8988T (cell line): ENCODE results near the gene IPO13.

Experiments
- DNase-seq: peaks from one replicate; pipeline ENCODE4 v3.0.0; 2011

Gene IPO13

DNA sequence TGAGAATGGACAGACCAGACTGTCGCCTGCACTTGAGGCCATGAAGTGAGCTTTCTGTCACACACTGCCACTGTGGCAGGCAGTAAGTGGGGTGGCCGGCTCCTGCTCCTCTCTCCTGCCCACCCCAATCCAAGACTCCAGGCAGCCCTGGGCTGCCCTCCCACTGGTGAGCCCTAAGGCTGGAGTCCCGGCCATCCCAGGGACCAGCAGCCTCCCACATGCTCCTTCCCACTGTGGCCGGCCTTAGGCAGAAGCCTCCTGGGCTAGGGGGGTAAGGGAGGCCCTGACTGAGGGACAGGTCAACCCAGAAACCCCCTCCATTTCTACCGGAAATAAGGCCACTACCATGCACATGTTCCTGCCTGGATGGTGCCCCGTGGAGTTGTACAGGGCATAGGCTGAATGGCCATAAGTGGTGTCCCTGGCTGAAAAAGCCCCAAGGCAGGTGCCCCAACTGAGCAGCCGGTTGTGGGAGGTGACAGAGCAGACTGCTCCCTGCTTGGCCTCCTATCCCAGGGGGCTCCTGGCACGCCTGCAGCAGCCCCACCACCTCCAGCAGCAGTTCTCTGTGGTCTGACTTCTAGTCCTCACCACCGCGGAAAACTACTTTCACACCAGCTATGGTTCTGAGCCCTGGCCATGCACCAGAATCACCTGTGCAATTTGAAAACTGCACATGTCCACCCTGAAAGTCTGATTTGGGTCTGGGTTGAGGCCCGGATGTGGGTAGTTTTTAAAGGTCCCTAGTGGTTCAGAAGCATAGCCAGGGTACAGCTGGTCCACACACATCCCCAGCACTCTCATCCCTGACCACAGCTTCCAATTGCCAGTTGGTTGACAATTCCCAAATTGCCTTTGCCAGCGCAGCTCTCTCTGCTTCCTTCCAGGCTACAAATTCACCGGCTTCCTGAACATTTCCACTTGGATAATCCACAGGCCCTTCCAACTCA is 14.8 kb upstream of the IPO13 start:
- DNase-seq, result no peak

DNA sequence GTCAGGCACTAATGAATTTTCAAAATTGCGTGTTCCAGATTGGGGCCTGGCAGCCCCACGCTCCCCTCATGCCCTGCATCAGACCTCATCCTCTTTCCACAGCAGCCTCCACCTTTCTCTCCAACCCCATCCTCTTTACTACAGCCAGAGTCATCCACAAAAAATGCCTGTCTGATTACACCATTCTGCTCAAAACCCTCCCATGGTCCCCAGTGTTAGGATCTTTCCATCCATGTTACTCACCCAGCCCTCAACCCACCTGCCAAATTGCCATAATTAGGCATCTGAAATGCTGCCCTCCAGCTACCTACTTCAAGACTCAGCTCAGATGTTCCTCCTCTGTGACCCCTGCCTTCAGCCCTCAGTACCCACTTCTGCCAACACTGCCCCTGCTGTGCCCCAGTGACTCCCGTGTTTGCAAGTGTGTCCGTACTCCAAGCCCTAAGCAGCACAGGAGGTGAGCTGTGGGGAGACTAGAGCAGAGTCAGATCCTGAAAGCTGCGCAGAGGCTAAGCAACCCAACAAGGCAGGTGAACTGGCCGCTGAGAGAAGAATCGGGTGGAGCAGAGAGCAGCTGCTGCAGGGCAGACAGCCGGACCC is 13.9 kb upstream of the IPO13 start:
- DNase-seq, result peak; percentile 31

GRCh38 chr1:43933386-43934100 is 13.2 kb upstream of the IPO13 start, which contains the start of gene ARTN:
Gene ARTN (plus strand): TSS chr1:43933801. CDS start chr1:43935657, 1,856 bp downstream.
- peak; percentile 28 for DNase-seq

DNA sequence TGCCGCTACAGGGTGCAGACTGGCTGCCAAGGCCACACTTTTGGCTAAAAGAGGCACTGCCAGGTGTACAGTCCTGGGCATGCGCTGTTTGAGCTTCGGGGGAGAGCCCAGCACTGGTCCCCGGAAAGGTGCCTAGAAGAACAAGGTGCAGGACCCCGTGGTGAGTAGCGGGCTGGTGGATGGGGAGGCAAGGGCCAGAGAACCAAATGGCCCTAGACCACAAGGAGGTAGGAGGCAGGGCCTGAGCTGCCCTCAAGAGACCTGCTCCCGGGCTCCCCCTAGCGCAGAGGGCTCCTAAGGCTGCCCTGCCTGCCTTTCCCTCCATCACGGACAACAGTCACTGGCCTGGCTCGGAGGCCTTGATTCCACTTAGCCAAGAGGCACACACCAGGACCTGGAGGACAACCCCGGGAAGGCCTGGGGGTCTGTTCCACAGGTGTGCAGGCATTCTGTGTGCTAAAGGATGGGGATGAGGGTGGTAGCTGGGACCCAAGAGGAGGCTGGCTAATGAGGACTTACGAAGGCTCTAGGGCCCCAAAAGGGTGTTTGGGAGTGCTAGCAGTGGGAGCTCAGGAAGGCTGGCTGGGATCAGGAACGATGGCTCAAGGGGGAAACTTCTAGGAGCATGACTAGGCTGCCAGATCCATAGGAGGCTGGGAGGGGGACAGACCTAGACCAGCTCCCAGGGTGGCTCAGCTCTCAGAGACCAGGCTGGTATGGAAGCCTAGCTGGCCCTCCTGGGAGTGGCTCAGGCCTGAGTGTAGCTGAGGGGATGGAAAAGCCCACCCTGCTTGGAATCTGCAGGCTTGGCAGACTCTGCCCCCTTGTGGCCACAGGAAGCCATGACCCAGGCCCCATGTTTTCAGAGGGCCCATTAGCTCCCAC is 12.4 kb upstream of the IPO13 start:
- DNase-seq, result peak; percentile 88

DNA sequence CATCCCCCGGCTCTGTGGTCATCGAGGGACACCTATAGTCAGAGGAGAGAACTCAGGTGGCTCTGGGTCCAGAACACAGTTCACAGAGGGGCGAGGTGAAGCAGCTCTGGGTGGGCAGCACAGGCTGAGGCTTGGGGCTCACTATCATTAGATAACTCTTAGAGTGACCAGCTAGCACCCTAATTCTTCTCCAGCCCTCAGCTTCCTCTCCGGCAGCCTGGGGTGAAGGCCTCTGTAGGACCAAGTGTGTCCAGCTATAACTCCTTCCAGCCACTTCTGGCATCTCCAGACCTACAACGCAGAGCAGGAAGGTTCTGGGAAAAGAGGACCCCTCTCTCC is 11.8 kb upstream of the IPO13 start:
- DNase-seq, result no peak

DNA sequence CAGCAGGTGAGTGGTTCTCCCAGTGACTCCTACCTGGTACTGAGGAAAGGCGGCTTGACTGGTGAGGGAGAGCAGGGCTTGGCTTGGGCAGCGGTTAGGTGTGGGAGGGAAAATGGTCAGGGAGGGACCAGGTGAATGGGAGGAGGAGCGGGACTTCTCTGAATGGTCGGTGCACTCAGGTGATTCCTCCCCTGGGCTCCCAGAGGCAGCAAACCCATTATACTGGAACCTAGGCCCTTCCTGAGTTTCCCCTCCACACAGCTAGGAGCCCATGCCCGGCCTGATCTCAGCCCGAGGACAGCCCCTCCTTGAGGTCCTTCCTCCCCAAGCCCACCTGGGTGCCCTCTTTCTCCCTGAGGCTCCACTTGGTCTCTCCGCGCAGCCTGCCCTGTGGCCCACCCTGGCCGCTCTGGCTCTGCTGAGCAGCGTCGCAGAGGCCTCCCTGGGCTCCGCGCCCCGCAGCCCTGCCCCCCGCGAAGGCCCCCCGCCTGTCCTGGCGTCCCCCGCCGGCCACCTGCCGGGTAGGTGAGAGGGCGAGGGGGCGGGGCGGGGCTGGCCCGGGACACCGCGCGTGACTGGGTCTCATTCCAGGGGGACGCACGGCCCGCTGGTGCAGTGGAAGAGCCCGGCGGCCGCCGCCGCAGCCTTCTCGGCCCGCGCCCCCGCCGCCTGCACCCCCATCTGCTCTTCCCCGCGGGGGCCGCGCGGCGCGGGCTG is 10.9 kb upstream of the IPO13 start:
- no peak for DNase-seq

GRCh38 chr1:43936431-43937151 is 10.2 kb upstream of the IPO13 start:
- DNase-seq, result peak; percentile 62

DNA sequence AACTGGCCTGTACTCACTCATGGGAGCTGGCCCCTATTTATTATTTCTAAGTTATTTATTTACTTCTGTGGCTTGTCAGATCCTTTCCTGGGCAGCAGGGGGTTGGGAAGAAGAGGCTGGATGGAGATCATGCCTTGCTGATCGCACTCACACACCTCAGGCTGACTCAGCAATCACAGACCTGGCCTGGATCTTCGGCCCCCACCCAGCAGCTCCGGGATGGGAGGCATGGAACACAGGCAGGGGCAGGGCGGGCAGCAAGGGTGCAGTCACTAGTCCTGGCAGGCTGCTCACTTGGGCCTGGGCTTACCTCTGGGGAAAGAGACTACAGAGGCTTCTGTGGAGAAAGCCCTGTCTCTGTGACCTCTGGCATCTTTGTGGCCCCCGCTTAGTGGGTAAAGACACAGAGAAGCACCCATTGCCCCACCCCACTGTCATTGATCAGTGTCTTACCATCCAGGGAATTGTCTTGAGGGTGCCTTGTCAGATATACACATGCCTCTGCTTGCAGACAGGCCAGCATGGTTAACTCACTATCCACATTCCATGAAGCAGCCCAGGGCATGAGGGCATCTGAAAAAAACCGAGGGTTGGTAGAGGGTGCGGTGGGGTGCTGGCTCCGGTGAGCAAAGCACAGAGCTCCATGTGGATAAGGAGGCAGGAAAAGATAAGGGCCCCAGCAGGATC is 9.4 kb upstream of the IPO13 start:
- no peak for DNase-seq

DNA sequence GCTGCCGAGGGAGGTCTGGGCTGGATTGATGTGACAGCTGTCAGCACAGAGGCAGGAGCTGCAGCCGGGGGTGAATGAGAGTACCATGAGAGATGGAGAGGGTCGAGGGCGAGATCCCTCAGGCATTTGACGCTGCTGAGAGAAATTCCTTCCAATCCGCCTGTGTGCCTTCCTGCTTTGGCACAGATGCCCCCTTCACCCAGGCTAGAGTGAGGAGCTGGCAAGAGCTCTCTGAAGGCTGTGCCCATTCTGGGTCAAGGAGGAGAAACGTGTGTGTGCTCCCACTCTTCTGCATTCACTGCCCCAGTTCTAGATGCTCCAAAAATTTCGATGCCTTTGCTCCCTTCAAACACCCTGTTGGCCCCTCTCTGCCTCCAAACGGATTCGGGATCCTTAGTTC is 8.4 kb upstream of the IPO13 start:
- DNase-seq, result no peak

DNA sequence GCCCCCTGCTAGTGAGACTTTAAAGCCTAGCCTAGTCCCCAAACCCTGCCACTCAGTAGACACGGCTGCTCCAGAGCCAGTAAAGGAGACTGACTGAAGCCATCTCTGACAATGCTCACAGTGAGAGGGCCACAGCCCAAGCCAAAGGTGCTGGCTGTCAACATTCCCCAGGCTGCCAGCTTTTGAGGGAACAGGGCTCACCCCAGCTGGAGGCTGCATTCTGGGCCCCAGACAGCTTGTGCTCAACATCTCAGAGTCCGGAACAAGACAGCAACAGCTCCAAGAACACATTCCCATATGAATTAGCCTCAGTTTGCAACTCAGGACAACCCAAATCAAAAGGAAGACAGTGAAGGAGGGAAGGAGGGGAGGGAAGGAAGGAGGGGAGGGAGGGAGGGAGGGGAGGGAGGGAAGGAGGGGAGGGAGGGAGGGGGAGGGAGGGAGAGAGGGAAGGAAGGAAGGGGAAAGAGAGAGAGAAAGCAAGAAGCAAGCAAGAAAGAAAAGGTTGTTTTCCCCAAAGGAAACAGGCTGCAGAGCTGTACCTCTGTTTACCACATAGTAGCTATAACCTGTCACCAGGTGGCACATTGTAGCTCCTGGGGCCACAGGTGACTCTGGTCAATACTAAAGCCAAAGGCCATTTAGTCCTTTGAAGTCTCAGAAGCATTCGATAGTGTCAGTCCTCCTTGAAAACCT is 7.7 kb upstream of the IPO13 start:
- DNase-seq, result no peak

GRCh38 chr1:43942411-43942810 is 4.3 kb upstream of the IPO13 start:
- no peak for DNase-seq

DNA sequence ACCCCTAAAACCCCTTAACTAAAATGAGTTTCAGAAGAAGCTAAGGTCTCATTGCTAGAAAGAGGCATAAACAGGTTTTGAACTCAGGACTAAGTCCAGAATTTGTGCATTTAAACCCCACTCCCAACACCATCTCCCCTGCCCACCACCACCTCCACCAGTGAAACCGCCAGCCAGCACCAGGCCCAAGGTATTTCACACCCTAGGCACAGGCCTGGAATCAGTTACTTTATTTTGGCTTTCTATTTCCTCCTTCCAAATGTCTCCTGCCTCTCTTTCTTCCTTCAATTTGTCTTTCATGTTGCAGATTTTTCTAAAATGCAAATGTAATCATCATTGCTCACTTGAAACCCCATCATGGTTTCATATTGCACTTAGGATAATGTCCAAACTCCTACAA is 1.9 kb upstream of the IPO13 start:
- DNase-seq, result no peak

DNA sequence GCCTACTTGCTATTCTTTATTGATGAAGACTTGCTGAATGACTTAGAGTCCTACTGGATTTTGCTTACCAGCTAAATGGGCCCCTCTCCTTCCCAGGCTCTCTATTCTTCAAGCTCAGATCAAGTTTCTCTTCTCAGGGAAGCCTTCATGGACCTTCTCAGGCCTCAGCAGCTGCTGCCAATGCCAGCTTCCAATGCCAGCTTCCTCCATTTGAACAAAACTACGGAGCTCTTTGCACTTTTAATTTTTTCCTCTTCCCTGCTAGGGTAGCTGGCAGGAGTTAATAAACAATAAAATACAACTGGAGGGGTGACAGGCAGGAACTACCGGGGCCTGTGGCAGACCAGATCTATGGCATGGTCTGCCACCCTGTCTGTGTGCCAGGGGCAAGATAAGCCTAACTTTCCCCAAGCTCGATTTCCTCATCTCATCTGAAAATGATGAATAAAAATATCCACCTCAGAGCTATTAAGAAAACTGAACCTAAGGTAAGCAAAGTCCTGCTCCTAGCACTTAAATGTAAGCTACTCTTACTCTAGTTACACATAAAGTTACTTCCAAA is 995 bp upstream of the IPO13 start:
- DNase-seq, result no peak

DNA sequence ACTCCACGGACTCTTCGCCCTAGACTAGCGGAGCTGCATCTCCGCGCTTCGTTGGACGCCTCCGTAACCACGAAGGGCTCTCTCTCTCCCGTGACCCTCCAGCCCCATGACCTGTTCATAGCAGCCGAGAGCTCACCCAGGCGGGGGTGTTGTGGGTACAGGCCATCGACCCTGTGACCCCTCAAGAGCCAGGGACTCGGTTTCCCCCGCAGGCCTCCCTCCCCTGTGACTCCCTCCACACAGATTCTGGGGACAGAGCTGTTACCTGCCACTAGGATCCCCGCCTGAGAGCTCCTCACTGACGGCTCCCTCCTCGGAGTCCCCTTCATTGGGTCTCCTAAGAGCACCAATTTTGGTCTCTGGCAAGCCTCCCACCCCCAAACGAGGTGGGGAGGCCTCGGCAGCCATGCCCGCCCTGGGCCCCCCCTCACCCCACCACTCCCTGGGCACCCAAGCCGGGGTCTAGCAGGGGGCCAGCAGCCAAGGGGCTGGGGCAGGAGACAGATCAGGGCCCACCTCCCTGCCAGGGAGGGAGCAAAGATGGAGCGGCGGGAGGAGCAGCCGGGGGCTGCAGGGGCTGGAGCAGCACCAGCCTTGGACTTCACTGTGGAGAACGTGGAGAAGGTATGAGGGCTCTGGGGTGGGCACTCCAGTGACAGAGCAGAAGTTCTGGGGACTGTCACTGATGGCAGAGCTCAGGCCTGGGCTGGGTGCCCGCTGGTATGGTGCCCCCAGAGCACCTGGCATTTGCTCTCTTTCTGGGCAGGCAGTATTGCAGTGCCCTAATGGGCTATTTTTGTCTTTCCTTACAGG is 517 bp downstream of the IPO13 start:
- DNase-seq, result no peak

DNA sequence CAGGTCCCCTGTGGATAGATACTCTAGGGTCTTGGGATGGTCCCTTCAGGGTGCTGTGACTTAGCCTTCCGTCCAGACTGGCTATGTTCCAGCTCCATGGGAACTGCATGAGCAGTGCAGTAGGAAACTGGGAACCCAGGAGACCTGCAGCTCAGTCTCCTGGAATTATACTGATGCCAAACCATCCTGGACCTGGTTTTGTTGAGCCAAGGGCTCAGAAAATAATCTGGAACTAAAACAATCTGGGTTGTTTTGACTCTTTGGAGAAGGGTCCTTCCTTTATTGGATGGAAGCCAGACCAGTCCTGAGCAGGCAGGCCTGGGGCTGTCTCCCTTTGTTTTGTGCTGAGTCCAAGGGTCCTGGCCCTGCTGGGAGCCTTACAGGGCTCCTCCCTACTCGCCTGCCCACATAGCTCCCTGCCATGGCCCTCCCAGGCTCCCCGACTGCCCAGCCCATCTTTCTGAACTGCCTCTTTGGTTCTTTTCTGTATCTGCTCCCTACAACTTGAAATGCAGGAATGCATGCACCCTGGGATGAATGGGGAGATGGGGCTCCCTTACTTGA is 1.2 kb downstream of the IPO13 start:
- no peak for DNase-seq

- no peak for DNase-seq
These were observed 2.9 kb downstream of the IPO13 start for GRCh38 chr1:43949678-43950077.

DNA sequence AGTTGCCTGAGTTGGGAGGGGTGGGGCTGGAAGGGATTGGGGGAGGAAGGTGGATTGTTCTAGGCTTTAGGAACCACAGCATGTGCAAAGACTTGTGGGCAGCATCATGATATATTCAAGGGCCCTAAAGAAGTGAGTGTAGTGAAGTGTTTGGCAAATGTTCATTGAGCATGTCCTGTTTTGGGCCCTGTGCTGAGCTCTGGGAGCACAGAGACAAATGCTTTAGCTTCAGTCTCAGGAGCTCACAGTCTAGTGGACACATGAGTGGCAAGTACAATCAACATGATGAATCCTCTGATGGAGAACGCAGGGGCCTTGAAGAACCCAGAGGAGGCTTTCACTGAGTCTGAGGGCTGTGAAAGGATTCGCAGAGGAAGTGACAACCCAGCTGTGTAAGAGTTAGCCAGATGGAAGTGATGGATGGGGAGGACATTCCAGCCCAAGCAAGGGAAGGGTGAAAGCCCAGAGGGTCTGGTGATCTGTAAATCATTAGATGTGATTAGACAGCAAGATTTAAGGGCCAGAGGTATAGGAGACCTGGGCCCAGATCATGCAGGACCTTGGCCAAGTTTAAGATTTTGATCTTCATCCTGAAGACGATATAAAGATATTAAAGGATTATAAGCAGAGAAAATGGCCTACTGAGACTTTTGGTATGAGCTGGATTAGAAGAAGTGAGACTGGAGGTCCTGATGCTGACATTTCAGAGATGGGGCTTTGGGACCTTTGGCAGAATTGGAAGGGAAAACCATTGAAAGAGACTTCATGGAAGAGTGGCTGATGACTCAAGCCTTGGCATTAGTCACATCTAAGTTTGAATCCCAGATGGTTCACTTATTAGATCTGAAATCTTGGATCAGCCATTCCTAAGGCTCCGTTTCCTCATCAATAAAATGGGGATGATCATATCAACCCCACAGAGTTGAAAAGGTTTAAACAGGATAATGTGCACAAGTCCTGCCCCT is 4.6 kb downstream of the IPO13 start:
- no peak for DNase-seq
